Glutamatergic neuron (in vitro differentiated cells): Measurements from ENCODE around the gene IPPK. TPM values are rescaled to one million over a fixed set of nuclear protein-coding genes. Genes with fewer than 3 reads are reported as not detected.

Experiments
- DNase-seq: peaks from one replicate; pipeline ENCODE4 v3.0.0; 2022
- H3K27ac Mint-ChIP-seq: one replicate; pipeline ENCODE4 v1.8.0; 2020; ENCODE audit warnings: mild to moderate bottlenecking, mixed read lengths, inconsistent platforms; ENCODE audit not compliant: unreplicated experiment
- H3K27me3 Mint-ChIP-seq: one replicate; pipeline ENCODE4 v1.8.0; 2020; ENCODE audit warnings: mild to moderate bottlenecking, moderate library complexity, mixed read lengths, inconsistent platforms; ENCODE audit not compliant: unreplicated experiment
- H3K36me3 Mint-ChIP-seq: one replicate; pipeline ENCODE4 v1.8.0; 2020; ENCODE audit warnings: mild to moderate bottlenecking, mixed read lengths, inconsistent platforms; ENCODE audit not compliant: unreplicated experiment
- H3K4me1 Mint-ChIP-seq: one replicate; pipeline ENCODE4 v1.8.0; 2020; ENCODE audit warnings: mild to moderate bottlenecking, low read depth, mixed read lengths, inconsistent platforms; ENCODE audit not compliant: unreplicated experiment
- H3K4me3 Mint-ChIP-seq: one replicate; pipeline ENCODE4 v1.8.0; 2020; ENCODE audit warnings: mild to moderate bottlenecking, mixed read lengths, inconsistent platforms; ENCODE audit not compliant: unreplicated experiment
- H3K9me3 Mint-ChIP-seq: one replicate; pipeline ENCODE4 v1.8.0; 2020; ENCODE audit warnings: mild to moderate bottlenecking, moderate library complexity, mixed read lengths, inconsistent platforms; ENCODE audit not compliant: unreplicated experiment
- CTCF ChIP-seq: fragments of 200-600 bp; sonication (generic); IDR thresholded peaks from one replicate; pipeline ENCODE4 v1.5.0; 2021; ENCODE audit not compliant: partially characterized antibody, unreplicated experiment
- total RNA-seq: library from RNA; stranded (reverse); fragmentation: NEBNext Ultra II Directional; extraction: Animal tissue kit (Norgen Biotek cat#: 25700); gene quantifications from one replicate; pipeline ENCODE4 v1.2.1, GENCODE V29; 2021; ENCODE audit not compliant: unreplicated experiment

The IPPK gene
- total RNA-seq, 1 donor from 2014 or later = 7.0 TPM

GRCh38 chr9:92592946-92593861, 76.7 kb downstream of the IPPK start:
- Mint-ChIP-seq H3K27me3 (no peaks in the 10 kb centered on the region), H3K27ac (no peak overlapping the region), H3K9me3 (no peaks in the 10 kb centered on the region), H3K4me3 (no peak overlapping the region), H3K36me3 (no peaks in the 10 kb centered on the region), H3K4me1 (peaks cover 5% of the 10 kb centered on the region)
- no peak for DNase-seq
- no peak for TF ChIP-seq CTCF

- Mint-ChIP-seq H3K4me3 (no peak overlapping the region), H3K9me3 (no peaks in the 10 kb centered on the region), H3K4me1 (peaks cover 5% of the 10 kb centered on the region), H3K27me3 (no peaks in the 10 kb centered on the region), H3K36me3 (no peaks in the 10 kb centered on the region), H3K27ac (no peak overlapping the region)
- TF ChIP-seq CTCF = no peak
- no peak for DNase-seq
Measured at GRCh38 chr9:92592537-92592936, 77.4 kb downstream of the IPPK start.

- DNase-seq = no peak
- Mint-ChIP-seq H3K4me1 (peaks cover 5% of the 10 kb centered on the region), H3K4me3 (no peak overlapping the region)
Measured at GRCh38 chr9:92590377-92590776, 79.6 kb downstream of the IPPK start.

GRCh38 chr9:92589923-92590322, 80.0 kb downstream of the IPPK start:
- Mint-ChIP-seq H3K9me3 (peaks cover 3% of the 10 kb centered on the region), H3K27ac (no peak overlapping the region)

More at GRCh38 chr9:92590377-92590776, 79.6 kb downstream of the IPPK start:
- no peak for TF ChIP-seq CTCF
- no peak overlapping the region for H3K27ac Mint-ChIP-seq
- no peaks in the 10 kb centered on the region for H3K27me3 Mint-ChIP-seq
- H3K9me3 Mint-ChIP-seq = peaks cover 3% of the 10 kb centered on the region
- no peaks in the 10 kb centered on the region for H3K36me3 Mint-ChIP-seq

More at GRCh38 chr9:92589923-92590322, 80.0 kb downstream of the IPPK start:
- DNase-seq = no peak
- H3K4me3 Mint-ChIP-seq = no peak overlapping the region
- TF ChIP-seq CTCF = no peak
- H3K27me3 Mint-ChIP-seq = no peaks in the 10 kb centered on the region
- no peaks in the 10 kb centered on the region for H3K36me3 Mint-ChIP-seq
- H3K4me1 Mint-ChIP-seq = peaks cover 5% of the 10 kb centered on the region
